Endothelial cell of umbilical vein (primary cell): ENCODE results near the gene TKTL2.

Experiments used
- EZH2 ChIP-seq: IDR thresholded peaks from 2 replicates; pipeline ENCODE4 v1.6.1; 2012; ENCODE audit warnings: borderline replicate concordance, low read depth, mild to moderate bottlenecking, moderate library complexity, low read length, inconsistent platforms; ENCODE audit not compliant: severe bottlenecking
- JUN ChIP-seq: IDR thresholded peaks from 2 replicates; pipeline ENCODE4 v1.6.1; 2011; ENCODE audit warnings: borderline replicate concordance, low read depth; ENCODE audit not compliant: insufficient read length, insufficient read depth
- POLR2A ChIP-seq: IDR thresholded peaks from 2 replicates; pipeline ENCODE4 v1.6.1; 2012; ENCODE audit warnings: low read depth, mild to moderate bottlenecking, control low read depth, low read length
- POLR2AphosphoS5 ChIP-seq: IDR thresholded peaks from 2 replicates; pipeline ENCODE4 v1.6.1; 2012; ENCODE audit warnings: low read depth, mild to moderate bottlenecking, control low read depth, low read length, moderate library complexity; ENCODE audit not compliant: insufficient read depth
- TF ChIP-seq, protein P1 (sequence below), 2 donors: IDR thresholded peaks; 1 replicate in 1 of 2; 2 replicates in 1 of 2; pipeline ENCODE4 v1.5.1; 2011; ENCODE audit warnings: low read length in 2 of 2, mild to moderate bottlenecking in 2 of 2, moderate library complexity in 2 of 2, control low read depth in 1 of 2, inconsistent platforms in 1 of 2, low read depth in 1 of 2; ENCODE audit not compliant: insufficient read depth in 1 of 2; ENCODE audit errors: extremely low read depth in 1 of 2

DNA sequence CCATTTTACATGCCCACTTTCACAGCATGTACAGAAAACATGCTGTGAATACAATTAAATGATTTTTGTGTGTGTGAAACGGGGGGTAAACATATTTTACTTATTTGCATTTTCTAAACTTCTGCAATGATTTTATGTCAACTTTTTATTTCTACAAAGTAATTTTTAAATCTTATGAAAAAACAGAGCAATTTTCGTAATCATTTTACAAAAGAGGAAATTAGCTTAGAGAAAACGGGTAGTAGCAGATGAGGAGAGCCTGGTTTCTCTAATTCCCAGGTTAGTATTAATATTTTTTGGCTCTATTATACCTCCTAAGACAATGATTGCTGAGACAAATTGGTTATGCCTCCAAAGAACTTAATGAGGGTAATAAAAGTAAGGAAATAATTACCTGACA is 3.2 kb downstream of the TKTL2 start:
- TF ChIP-seq, protein P1, sequence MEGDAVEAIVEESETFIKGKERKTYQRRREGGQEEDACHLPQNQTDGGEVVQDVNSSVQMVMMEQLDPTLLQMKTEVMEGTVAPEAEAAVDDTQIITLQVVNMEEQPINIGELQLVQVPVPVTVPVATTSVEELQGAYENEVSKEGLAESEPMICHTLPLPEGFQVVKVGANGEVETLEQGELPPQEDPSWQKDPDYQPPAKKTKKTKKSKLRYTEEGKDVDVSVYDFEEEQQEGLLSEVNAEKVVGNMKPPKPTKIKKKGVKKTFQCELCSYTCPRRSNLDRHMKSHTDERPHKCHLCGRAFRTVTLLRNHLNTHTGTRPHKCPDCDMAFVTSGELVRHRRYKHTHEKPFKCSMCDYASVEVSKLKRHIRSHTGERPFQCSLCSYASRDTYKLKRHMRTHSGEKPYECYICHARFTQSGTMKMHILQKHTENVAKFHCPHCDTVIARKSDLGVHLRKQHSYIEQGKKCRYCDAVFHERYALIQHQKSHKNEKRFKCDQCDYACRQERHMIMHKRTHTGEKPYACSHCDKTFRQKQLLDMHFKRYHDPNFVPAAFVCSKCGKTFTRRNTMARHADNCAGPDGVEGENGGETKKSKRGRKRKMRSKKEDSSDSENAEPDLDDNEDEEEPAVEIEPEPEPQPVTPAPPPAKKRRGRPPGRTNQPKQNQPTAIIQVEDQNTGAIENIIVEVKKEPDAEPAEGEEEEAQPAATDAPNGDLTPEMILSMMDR (IDR thresholded peaks at IDR 0.05; ENCODE audit: extremely low read depth in 1 of 2, insufficient read depth in 1 of 2, low read depth in 1 of 2, low read length in 2 of 2) = no peak
- TF ChIP-seq POLR2A (no peak), JUN (no peak), EZH2 (no peak), POLR2AphosphoS5 (no peak)
